Upper lobe of left lung (tissue), 6 donors: ENCODE results near the gene CNST. TPM values are rescaled to one million over a fixed set of nuclear protein-coding genes. Genes with fewer than 3 reads are reported as not detected.

Experiments used
- ATAC-seq, 2 donors: fragments of 200-7000 bp; cut with Tn5 transposase; one replicate each; pipeline ENCODE4 v1.9.1; 2022; ENCODE audit warnings: mild to moderate bottlenecking in 2 of 2, moderate library complexity in 2 of 2; ENCODE audit not compliant: low FRiP score in 2 of 2
- DNase-seq, 2 donors: peaks; one replicate each; pipeline ENCODE4 v3.0.0-alpha.2; 2019 to 2020
- H3K27ac ChIP-seq, 4 donors: fragments of 200-600 bp; sonication (generic); one replicate each; pipeline ENCODE4 v1.5.1; 2016 to 2019
- H3K27me3 ChIP-seq, 4 donors: fragments of 200-600 bp; sonication (generic); one replicate each; pipeline ENCODE4 v1.5.1; 2017 to 2019
- H3K36me3 ChIP-seq, 4 donors: fragments of 200-600 bp; sonication (generic); one replicate each; pipeline ENCODE4 v1.5.1; 2016 to 2019
- H3K4me1 ChIP-seq, 4 donors: fragments of 200-600 bp; sonication (generic); one replicate each; pipeline ENCODE4 v1.5.1; 2018 to 2019
- H3K4me3 ChIP-seq, 4 donors: fragments of 200-600 bp; sonication (generic); one replicate each; pipeline ENCODE4 v1.5.1; 2017 to 2019; ENCODE audit warnings: mild to moderate bottlenecking in 2 of 4, moderate library complexity in 1 of 4
- H3K9me3 ChIP-seq, 4 donors: fragments of 200-600 bp; sonication (generic); one replicate each; pipeline ENCODE4 v1.5.1; 2018 to 2019
- EP300 ChIP-seq, 4 donors: sonication (generic); formaldehyde crosslinking; IDR thresholded peaks; one replicate each; pipeline ENCODE4 v1.5.1; 2017; ENCODE audit warnings: antibody characterized with exemption in 4 of 4, control low read depth in 2 of 4
- POLR2A ChIP-seq, 4 donors: fragments of 450-650 bp; IDR thresholded peaks; one replicate each; pipeline ENCODE4 v1.5.1; 2016 to 2017; ENCODE audit warnings: antibody characterized with exemption in 4 of 4, mild to moderate bottlenecking in 2 of 4
- POLR2AphosphoS5 ChIP-seq, 2 donors: sonication (generic); formaldehyde crosslinking; IDR thresholded peaks; one replicate each; pipeline ENCODE4 v1.5.1; 2017; ENCODE audit warnings: antibody characterized with exemption in 2 of 2
- WGBS, 2 donors: methylation state at CpG; one replicate each; pipeline ENCODE4 v1.1.5; 2017 to 2018; 5-methylcytosine and 5-hydroxymethylcytosine counted together
- total RNA-seq, 6 donors: library from RNA; depleted of rRNA in 4 of 6; stranded (reverse); fragments of >200 nt in 4 of 6; gene quantifications; one replicate each; pipeline versions ENCODE4 v1.1.0 to v1.2.1, GENCODE V29; 2016 to 2021
- TF ChIP-seq, protein P1 (sequence below), 6 experiments: fragments of 450-650 bp in 4 of 6; fragments of 200-600 bp in 2 of 6; sonication (generic) in 2 of 6; IDR thresholded peaks; one replicate each; pipeline ENCODE4 v1.5.1; 2016 to 2019; ENCODE audit warnings: antibody characterized with exemption in 6 of 6
- donor health status: DM: no; HTN: no; CAD: no; lungs with moderate emphysema.
- donor health status: DM: no; HTN: yes; CAD: no; lungs with severe emphysema.

The CNST gene
- total RNA-seq, 6 donors from 2014 or later = 22.1 to 40.1 (median 29.2) TPM

DNA sequence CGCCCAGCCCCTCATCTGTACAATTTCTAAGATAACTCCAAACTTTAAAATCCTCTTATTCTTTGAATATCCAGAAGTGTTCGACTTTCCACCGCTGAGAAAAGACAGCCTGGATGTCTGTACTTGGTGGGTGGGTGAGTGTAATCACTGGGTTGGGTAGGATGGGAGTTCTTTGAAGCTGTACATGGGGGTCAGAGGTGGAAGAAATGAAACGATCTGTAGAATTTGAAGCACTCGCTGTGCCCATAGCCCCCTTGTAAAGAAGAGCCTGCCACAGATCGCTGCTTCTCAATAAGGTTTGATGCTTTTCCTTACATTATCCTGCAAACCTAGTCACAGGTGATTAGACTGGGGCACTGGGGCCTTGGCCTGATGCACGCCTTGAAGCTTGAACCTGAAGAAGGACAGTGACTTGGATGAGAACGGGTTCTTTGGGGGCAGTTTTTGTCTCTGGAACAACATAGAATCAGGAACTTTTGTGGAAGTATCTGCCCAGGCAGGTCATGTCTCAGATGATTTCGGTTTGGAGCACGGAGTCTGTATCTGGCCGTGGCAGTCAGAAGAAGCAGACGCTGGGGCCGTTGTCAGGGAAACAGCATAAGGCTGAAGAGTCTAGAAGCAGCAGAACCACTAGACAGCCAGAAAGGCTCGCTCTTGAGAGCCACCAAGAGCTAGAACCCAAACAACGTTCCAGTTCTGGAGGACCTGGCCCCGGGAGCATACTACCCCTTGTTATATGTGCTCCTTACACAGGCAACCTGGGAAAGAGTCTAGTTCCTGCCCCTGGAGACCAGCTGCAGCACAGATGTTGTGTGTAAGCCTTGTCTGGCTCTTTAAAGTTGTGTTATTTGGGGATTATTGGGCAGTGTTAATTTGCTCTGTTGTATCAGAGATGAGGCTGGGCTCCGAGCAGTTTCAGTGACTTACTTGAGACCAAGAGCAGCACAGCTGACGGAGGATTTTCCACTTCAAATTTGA, 112.8 kb downstream of the CNST start:
- 78 to 84% methylated on average over 15 to 18 of the region's 18 CpGs for WGBS, 2 donors
- TF ChIP-seq POLR2AphosphoS5 (IDR thresholded peaks at IDR 0.05) (no peak), POLR2A (IDR thresholded peaks at IDR 0.05) (no peak), EP300 (IDR thresholded peaks at IDR 0.05) (no peak)
- TF ChIP-seq, protein P1, sequence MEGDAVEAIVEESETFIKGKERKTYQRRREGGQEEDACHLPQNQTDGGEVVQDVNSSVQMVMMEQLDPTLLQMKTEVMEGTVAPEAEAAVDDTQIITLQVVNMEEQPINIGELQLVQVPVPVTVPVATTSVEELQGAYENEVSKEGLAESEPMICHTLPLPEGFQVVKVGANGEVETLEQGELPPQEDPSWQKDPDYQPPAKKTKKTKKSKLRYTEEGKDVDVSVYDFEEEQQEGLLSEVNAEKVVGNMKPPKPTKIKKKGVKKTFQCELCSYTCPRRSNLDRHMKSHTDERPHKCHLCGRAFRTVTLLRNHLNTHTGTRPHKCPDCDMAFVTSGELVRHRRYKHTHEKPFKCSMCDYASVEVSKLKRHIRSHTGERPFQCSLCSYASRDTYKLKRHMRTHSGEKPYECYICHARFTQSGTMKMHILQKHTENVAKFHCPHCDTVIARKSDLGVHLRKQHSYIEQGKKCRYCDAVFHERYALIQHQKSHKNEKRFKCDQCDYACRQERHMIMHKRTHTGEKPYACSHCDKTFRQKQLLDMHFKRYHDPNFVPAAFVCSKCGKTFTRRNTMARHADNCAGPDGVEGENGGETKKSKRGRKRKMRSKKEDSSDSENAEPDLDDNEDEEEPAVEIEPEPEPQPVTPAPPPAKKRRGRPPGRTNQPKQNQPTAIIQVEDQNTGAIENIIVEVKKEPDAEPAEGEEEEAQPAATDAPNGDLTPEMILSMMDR (IDR thresholded peaks at IDR 0.05) = no peak
- no peaks in the 10 kb centered on the region for H3K36me3 ChIP-seq
- no peaks in the 10 kb centered on the region for H3K9me3 ChIP-seq
- H3K27ac ChIP-seq = no peak overlapping the region
- no peak overlapping the region for H3K4me3 ChIP-seq
- no peak for ATAC-seq
- no peak for DNase-seq
- H3K4me1 ChIP-seq = peaks cover 0 to 3% (median 0%) of the 10 kb centered on the region in 4 donors
- no peaks in the 10 kb centered on the region for H3K27me3 ChIP-seq

DNA sequence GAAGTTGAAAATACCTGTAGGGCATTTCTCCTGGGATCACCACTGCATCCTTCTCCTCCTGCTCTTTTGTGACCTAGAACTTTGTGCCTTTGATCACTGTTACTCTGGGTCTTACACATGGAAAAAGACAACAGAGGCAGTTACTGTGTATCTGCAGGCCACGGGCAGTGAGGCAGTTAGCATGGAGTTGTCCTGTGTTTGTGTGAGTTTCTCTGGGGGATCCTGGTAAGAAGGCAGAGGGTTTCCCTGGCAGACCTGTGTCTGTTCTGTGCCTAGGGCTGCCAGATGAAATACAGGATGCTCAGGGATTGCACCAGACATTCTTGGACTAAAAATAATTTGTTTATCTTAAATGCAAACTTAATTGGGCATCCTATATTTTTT, 113.5 kb downstream of the CNST start:
- no peaks in the 10 kb centered on the region for H3K27me3 ChIP-seq
- no peaks in the 10 kb centered on the region for H3K9me3 ChIP-seq
- no peak overlapping the region for H3K4me3 ChIP-seq
- no peak for TF ChIP-seq EP300 (IDR thresholded peaks at IDR 0.05)
- TF ChIP-seq POLR2A (IDR thresholded peaks at IDR 0.05) = no peak
- no peak for TF ChIP-seq POLR2AphosphoS5 (IDR thresholded peaks at IDR 0.05)
- TF ChIP-seq, protein P1 (IDR thresholded peaks at IDR 0.05) = no peak
- H3K27ac ChIP-seq = no peak overlapping the region
- peaks cover 0 to 3% (median 0%) of the 10 kb centered on the region in 4 donors for H3K4me1 ChIP-seq
- ATAC-seq = no peak
- no peaks in the 10 kb centered on the region for H3K36me3 ChIP-seq
- no peak for DNase-seq
- 59 to 60% methylated on average over 1 of the region's 1 CpG for WGBS, 2 donors

DNA sequence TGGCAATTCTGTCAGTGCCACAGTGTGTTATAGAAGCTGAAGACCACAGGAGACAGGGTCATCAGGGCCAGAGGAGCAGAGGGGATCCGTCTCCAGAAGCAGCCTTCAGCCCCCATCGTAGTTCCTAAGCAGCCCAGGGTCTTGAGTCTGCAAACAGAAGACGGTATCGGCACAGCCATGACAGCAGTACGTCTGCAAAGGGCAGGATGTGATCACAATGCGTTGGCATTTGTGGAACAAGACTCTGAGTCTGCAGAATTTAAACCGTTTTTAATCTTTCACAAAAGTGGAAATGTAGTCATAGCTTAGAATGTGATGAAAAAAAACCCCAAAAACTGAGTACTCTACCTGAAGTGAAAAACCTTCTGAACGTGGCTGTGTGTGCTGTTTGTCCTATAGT, 113.9 kb downstream of the CNST start:
- TF ChIP-seq POLR2A (IDR thresholded peaks at IDR 0.05) (no peak), POLR2AphosphoS5 (IDR thresholded peaks at IDR 0.05) (no peak), EP300 (IDR thresholded peaks at IDR 0.05) (no peak)
- TF ChIP-seq, protein P1 (IDR thresholded peaks at IDR 0.05) = no peak
- H3K36me3 ChIP-seq = no peaks in the 10 kb centered on the region
- no peaks in the 10 kb centered on the region for H3K27me3 ChIP-seq
- WGBS, 2 donors = 58% methylated on average over 8 of the region's 8 CpGs
- ATAC-seq (no peak), DNase-seq (no peak)
- no peaks in the 10 kb centered on the region for H3K9me3 ChIP-seq
- peaks cover 0 to 3% (median 0%) of the 10 kb centered on the region in 4 donors for H3K4me1 ChIP-seq
- H3K4me3 ChIP-seq = no peak overlapping the region
- H3K27ac ChIP-seq = no peak overlapping the region

DNA sequence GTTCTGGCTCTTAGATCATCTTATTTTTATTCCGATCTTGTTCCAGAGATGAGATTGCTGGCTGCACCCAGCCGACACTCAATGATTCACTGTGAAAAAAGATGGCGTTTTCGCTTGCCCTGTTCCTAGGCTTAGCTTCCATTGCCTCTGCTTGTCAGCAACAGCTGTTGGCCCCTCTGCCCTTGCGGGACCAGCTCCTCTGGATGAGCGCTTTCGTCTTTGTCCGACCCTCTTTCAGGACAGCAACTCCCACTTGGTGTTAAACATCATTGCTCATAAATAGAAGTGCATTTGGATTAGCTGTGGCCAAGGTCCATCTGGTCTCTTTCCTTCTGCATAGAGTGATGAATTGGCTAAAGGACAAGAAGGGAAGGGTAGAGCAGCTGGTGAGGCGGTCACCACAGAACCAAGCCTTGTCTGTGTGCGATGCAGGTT, 114.5 kb downstream of the CNST start:
- Histone ChIP-seq H3K4me1 (peaks cover 0 to 3% (median 0%) of the 10 kb centered on the region in 4 donors), H3K27ac (no peak overlapping the region), H3K4me3 (no peak overlapping the region), H3K36me3 (no peaks in the 10 kb centered on the region), H3K27me3 (no peaks in the 10 kb centered on the region), H3K9me3 (no peaks in the 10 kb centered on the region)
- TF ChIP-seq POLR2A (IDR thresholded peaks at IDR 0.05) (no peak), EP300 (IDR thresholded peaks at IDR 0.05) (no peak), POLR2AphosphoS5 (IDR thresholded peaks at IDR 0.05) (no peak)
- TF ChIP-seq, protein P1 (IDR thresholded peaks at IDR 0.05) = no peak
- no peak for ATAC-seq
- 87 to 91% methylated on average over 10 of the region's 10 CpGs for WGBS, 2 donors
- DNase-seq = no peak
